MM.1S (cell line): ENCODE results near the gene ACSF3.

Source experiments
- DNase-seq: peaks from one replicate; pipeline ENCODE4 v3.0.0-alpha.2; 2015
- H2AFZ ChIP-seq: fragments of 300-600 bp; sonication (generic); 2 replicates; pipeline ENCODE4 v1.6.0; 2016; ENCODE audit warnings: antibody characterized with exemption, low read length
- H3F3A ChIP-seq: fragments of 300-600 bp; sonication (generic); 2 replicates; pipeline ENCODE4 v1.6.1; 2016; ENCODE audit warnings: mild to moderate bottlenecking, antibody characterized with exemption, low read length, moderate library complexity, mixed read lengths; ENCODE audit not compliant: insufficient read depth
- H3K27ac ChIP-seq: fragments of 300-600 bp; sonication (generic); 2 replicates; pipeline ENCODE4 v1.5.1; 2016; ENCODE audit warnings: mild to moderate bottlenecking, low read length
- H3K27me3 ChIP-seq: fragments of 300-600 bp; sonication (generic); replicated peaks from 2 replicates; pipeline ENCODE4 v1.6.0; 2016; ENCODE audit warnings: low read length; ENCODE audit not compliant: insufficient read depth
- H3K36me3 ChIP-seq: fragments of 300-600 bp; sonication (generic); replicated peaks from 2 replicates; pipeline ENCODE4 v1.6.1; 2016; ENCODE audit warnings: mild to moderate bottlenecking, low read length, mixed read lengths; ENCODE audit not compliant: insufficient read depth
- H3K4me1 ChIP-seq: fragments of 300-600 bp; sonication (generic); 2 replicates; pipeline ENCODE4 v1.6.1; 2016; ENCODE audit warnings: low read length, mixed read lengths
- H3K4me2 ChIP-seq: fragments of 300-600 bp; sonication (generic); 2 replicates; pipeline ENCODE4 v1.6.0; 2016; ENCODE audit warnings: low read depth, low read length
- H3K4me3 ChIP-seq: fragments of 300-600 bp; sonication (generic); 2 replicates; pipeline ENCODE4 v1.5.1; 2016; ENCODE audit warnings: low read length, mixed read lengths
- H3K79me2 ChIP-seq: fragments of 300-600 bp; sonication (generic); 2 replicates; pipeline ENCODE4 v1.6.1; 2016; ENCODE audit warnings: mixed run types, low read length, mixed read lengths
- H3K9ac ChIP-seq: fragments of 300-600 bp; sonication (generic); 2 replicates; pipeline ENCODE4 v1.6.1; 2016; ENCODE audit warnings: low read length, mixed read lengths
- H3K9me2 ChIP-seq: fragments of 300-600 bp; sonication (generic); replicated peaks from 2 replicates; pipeline ENCODE4 v1.6.1; 2016; ENCODE audit warnings: mild to moderate bottlenecking, low read length, mixed read lengths; ENCODE audit not compliant: insufficient read depth
- H3K9me3 ChIP-seq: fragments of 300-600 bp; sonication (generic); replicated peaks from 2 replicates; pipeline ENCODE4 v1.6.1; 2016; ENCODE audit warnings: mild to moderate bottlenecking, low read length, mixed read lengths; ENCODE audit not compliant: insufficient read depth
- H4K20me1 ChIP-seq: fragments of 300-600 bp; sonication (generic); 2 replicates; pipeline ENCODE4 v1.6.1; 2016; ENCODE audit warnings: mild to moderate bottlenecking, low read length, moderate library complexity, mixed read lengths; ENCODE audit not compliant: insufficient read depth
- CTCF ChIP-seq: fragments of 300-600 bp; sonication (generic); IDR thresholded peaks from 2 replicates; pipeline ENCODE4 v1.5.1; 2016; ENCODE audit warnings: antibody characterized with exemption, low read length, mixed read lengths
- EZH2 ChIP-seq: fragments of 300-600 bp; sonication (generic); optimal IDR thresholded peaks from 2 replicates; pipeline ENCODE3; 2017; ENCODE audit warnings: low read depth, mild to moderate bottlenecking, antibody characterized with exemption, low read length, mixed read lengths
- EZH2phosphoT487 ChIP-seq: fragments of 300-600 bp; sonication (generic); IDR thresholded peaks from 2 replicates; pipeline ENCODE4 v1.6.1; 2018; ENCODE audit warnings: antibody characterized with exemption, low read length

ACSF3 gene

GRCh38 chr16:89055894-89056555, 37.6 kb upstream of the ACSF3 start:
- H3K9me3 ChIP-seq: no peaks in the 10 kb centered on the region
- DNase-seq: no peak
- H3K9me2 ChIP-seq: no peaks in the 10 kb centered on the region
- H3K4me1 ChIP-seq: no peaks in the 10 kb centered on the region
- peaks cover 46% of the 10 kb centered on the region for H3K27me3 ChIP-seq
- no peak overlapping the region for H3K27ac ChIP-seq
- H3K36me3 ChIP-seq: no peaks in the 10 kb centered on the region
- no peaks in the 10 kb centered on the region for H3K79me2 ChIP-seq
- no peak overlapping the region for H3K4me2 ChIP-seq
- H4K20me1 ChIP-seq: no peaks in the 10 kb centered on the region
- no peak overlapping the region for H3K9ac ChIP-seq
- H3F3A ChIP-seq: no peaks in the 10 kb centered on the region
- no peak for TF ChIP-seq EZH2phosphoT487
- no peak for TF ChIP-seq CTCF
- TF ChIP-seq EZH2: no peak
- H2AFZ ChIP-seq: no peak overlapping the region
- no peak overlapping the region for H3K4me3 ChIP-seq

GRCh38 chr16:89056592-89056991, 37.1 kb upstream of the ACSF3 start:
- H3K9ac ChIP-seq: no peak overlapping the region
- H3F3A ChIP-seq: no peaks in the 10 kb centered on the region
- DNase-seq: no peak
- TF ChIP-seq EZH2phosphoT487 (no peak), CTCF (no peak), EZH2 (no peak)
- H3K4me1 ChIP-seq: no peaks in the 10 kb centered on the region
- no peaks in the 10 kb centered on the region for H3K79me2 ChIP-seq
- no peaks in the 10 kb centered on the region for H3K9me2 ChIP-seq
- H3K9me3 ChIP-seq: no peaks in the 10 kb centered on the region
- H4K20me1 ChIP-seq: no peaks in the 10 kb centered on the region
- H3K36me3 ChIP-seq: no peaks in the 10 kb centered on the region
- peaks cover 47% of the 10 kb centered on the region for H3K27me3 ChIP-seq
- no peak overlapping the region for H3K4me3 ChIP-seq
- H2AFZ ChIP-seq: no peak overlapping the region
- no peak overlapping the region for H3K27ac ChIP-seq
- no peak overlapping the region for H3K4me2 ChIP-seq

- no peaks in the 10 kb centered on the region for H3K36me3 ChIP-seq
- H3F3A ChIP-seq: no peaks in the 10 kb centered on the region
- H3K4me3 ChIP-seq: no peak overlapping the region
- TF ChIP-seq EZH2phosphoT487: no peak
- no peak for TF ChIP-seq EZH2
- no peak for TF ChIP-seq CTCF
- H3K79me2 ChIP-seq: no peaks in the 10 kb centered on the region
- no peaks in the 10 kb centered on the region for H4K20me1 ChIP-seq
- no peaks in the 10 kb centered on the region for H3K4me1 ChIP-seq
- no peak overlapping the region for H3K4me2 ChIP-seq
- H2AFZ ChIP-seq: no peak overlapping the region
- no peak for DNase-seq
- H3K9me2 ChIP-seq: no peaks in the 10 kb centered on the region
- peaks cover 47% of the 10 kb centered on the region for H3K27me3 ChIP-seq
- no peaks in the 10 kb centered on the region for H3K9me3 ChIP-seq
- no peak overlapping the region for H3K27ac ChIP-seq
- H3K9ac ChIP-seq: no peak overlapping the region
Observed at GRCh38 chr16:89057738-89058137, 35.9 kb upstream of the ACSF3 start.
